Keratinocyte (primary cell): ENCODE results near the gene MSL1.

ENCODE experiments used
- EZH2 ChIP-seq: IDR thresholded peaks from one replicate; pipeline ENCODE4 v1.6.1; 2012; ENCODE audit warnings: inconsistent platforms, mild to moderate bottlenecking, low read length, moderate library complexity
- TF ChIP-seq, protein P1 (sequence below), 3 experiments: IDR thresholded peaks in 1 of 3; conservative IDR thresholded peaks in 1 of 3; optimal IDR thresholded peaks in 1 of 3; 2 replicates in 2 of 3; 3 replicates in 1 of 3; pipeline versions ENCODE3 to v1.5.1; 2011; ENCODE audit warnings: low read length in 3 of 3, mild to moderate bottlenecking in 3 of 3, moderate library complexity in 2 of 3, control low read depth in 1 of 3, inconsistent platforms in 1 of 3; ENCODE audit not compliant: insufficient read depth in 2 of 3; ENCODE audit errors: extremely low read depth in 1 of 3

GRCh38 chr17:40075942-40076498 is 45.8 kb upstream of the MSL1 start:
- TF ChIP-seq, protein P1, sequence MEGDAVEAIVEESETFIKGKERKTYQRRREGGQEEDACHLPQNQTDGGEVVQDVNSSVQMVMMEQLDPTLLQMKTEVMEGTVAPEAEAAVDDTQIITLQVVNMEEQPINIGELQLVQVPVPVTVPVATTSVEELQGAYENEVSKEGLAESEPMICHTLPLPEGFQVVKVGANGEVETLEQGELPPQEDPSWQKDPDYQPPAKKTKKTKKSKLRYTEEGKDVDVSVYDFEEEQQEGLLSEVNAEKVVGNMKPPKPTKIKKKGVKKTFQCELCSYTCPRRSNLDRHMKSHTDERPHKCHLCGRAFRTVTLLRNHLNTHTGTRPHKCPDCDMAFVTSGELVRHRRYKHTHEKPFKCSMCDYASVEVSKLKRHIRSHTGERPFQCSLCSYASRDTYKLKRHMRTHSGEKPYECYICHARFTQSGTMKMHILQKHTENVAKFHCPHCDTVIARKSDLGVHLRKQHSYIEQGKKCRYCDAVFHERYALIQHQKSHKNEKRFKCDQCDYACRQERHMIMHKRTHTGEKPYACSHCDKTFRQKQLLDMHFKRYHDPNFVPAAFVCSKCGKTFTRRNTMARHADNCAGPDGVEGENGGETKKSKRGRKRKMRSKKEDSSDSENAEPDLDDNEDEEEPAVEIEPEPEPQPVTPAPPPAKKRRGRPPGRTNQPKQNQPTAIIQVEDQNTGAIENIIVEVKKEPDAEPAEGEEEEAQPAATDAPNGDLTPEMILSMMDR (optimal IDR thresholded peaks at IDR 0.05 in 1 of 3, IDR thresholded peaks at IDR 0.05 in 1 of 3, conservative IDR thresholded peaks at IDR 0.05 in 1 of 3; ENCODE audit: extremely low read depth in 1 of 3, insufficient read depth in 2 of 3, low read length in 3 of 3) = no peak
- TF ChIP-seq EZH2 = no peak
